Thyroid gland (tissue), 4 donors: ENCODE data around the gene LRRC59.

Experiments
- POLR2A ChIP-seq, 2 donors: fragments of 450-650 bp; IDR thresholded peaks; one replicate each; pipeline ENCODE4 v1.6.1; 2017; ENCODE audit warnings: antibody characterized with exemption in 2 of 2, mild to moderate bottlenecking in 2 of 2, moderate library complexity in 1 of 2
- TF ChIP-seq, protein P1 (sequence below), 6 experiments: fragments of 200-600 bp in 3 of 6; fragments of 450-650 bp in 3 of 6; sonication (generic) in 3 of 6; IDR thresholded peaks; one replicate each; pipeline ENCODE4 v1.5.1; 2016 to 2019; ENCODE audit warnings: antibody characterized with exemption in 6 of 6, mild to moderate bottlenecking in 2 of 6, inconsistent platforms in 1 of 6, moderate library complexity in 1 of 6

DNA sequence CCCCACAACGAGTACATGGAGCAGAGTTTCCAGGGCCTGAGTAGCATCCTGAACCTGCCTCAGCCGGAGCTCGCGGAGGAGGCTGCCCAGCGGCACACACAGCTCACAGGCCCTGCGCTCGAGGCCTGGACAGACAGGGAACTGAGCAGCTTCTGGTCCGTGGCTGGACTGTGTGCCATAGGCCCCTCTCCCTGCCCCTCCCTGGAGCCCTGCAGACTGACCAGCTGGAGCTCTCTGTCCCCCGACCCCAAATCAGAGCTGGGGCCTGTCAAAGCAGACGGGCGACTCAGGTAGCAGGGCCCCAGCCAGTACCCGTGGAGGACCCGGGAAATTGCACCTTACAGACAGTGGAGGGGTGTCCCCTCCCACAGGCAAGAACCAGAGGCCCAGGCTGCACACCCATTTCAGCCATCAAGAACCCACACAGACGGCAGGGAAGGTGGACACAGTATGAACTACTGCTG, 37.3 kb downstream of the LRRC59 start:
- TF ChIP-seq, protein P1, sequence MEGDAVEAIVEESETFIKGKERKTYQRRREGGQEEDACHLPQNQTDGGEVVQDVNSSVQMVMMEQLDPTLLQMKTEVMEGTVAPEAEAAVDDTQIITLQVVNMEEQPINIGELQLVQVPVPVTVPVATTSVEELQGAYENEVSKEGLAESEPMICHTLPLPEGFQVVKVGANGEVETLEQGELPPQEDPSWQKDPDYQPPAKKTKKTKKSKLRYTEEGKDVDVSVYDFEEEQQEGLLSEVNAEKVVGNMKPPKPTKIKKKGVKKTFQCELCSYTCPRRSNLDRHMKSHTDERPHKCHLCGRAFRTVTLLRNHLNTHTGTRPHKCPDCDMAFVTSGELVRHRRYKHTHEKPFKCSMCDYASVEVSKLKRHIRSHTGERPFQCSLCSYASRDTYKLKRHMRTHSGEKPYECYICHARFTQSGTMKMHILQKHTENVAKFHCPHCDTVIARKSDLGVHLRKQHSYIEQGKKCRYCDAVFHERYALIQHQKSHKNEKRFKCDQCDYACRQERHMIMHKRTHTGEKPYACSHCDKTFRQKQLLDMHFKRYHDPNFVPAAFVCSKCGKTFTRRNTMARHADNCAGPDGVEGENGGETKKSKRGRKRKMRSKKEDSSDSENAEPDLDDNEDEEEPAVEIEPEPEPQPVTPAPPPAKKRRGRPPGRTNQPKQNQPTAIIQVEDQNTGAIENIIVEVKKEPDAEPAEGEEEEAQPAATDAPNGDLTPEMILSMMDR (IDR thresholded peaks at IDR 0.05): no peak
- TF ChIP-seq POLR2A (IDR thresholded peaks at IDR 0.05): no peak
